GM21367 (cell line): Measurements from ENCODE around the gene PKHD1.

ENCODE experiments used
- ATAC-seq: cut with Tn5 transposase; IDR thresholded peaks from one replicate; pipeline ENCODE4 v1.9.1; 2021; ENCODE audit not compliant: unreplicated experiment

PKHD1 gene

DNA sequence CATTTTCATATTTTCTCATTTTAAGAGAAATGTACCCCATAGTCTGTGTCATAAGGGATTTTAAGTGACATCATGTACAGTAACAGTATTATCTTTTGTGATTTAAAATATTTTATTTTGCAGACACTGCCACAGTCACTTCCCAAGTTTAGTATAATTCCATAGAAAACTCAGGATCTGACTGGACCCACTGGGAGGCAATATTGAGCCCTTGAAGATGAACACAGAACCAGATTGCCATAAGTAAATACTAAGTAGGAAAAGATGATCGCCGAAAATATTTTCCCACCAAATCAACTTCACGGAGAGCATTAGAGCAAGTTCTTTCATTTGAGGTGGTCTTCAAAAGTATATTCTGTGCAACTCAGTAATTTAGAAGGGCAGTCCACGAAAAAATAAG is 17.6 kb upstream of the PKHD1 start:
- ATAC-seq: no peak

DNA sequence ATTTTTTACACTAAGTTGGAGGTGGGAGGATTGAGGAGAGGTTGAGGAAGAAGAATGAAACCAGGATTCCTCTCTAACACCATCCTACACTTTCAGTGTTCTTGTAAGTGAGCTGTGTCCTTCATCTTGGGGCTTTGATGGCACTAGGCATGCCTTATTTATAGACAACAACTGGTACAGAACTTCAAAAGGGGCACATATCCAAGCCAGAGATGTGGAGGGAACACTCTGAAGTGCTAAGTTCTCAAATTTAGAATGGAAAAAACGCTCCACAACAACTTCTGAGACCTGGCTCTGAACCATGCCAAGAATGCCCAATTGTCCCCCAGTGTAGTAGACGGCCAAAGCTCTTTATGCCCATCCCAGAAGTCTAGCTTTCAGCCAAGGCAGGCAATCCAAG is 16.2 kb upstream of the PKHD1 start:
- no peak for ATAC-seq

DNA sequence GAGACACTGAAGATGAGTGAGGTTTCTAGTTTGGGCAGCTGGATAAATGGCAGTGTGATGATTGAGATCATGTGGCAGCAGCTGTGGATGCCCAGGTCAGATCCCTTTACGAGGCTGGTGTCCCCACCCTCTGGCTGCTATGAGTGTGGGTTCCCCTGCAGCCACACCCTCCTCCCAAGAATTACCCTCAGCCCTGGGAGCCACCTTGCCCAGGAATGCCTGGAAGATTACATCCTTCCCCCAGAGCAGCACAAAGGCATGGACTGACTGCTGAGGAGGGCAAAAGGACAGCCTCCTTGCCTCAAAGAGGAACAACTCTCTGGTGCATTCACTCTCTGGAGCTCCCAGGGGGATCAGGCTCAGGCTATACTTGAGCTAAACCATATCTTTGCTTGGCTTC is 15.0 kb upstream of the PKHD1 start:
- no peak for ATAC-seq

DNA sequence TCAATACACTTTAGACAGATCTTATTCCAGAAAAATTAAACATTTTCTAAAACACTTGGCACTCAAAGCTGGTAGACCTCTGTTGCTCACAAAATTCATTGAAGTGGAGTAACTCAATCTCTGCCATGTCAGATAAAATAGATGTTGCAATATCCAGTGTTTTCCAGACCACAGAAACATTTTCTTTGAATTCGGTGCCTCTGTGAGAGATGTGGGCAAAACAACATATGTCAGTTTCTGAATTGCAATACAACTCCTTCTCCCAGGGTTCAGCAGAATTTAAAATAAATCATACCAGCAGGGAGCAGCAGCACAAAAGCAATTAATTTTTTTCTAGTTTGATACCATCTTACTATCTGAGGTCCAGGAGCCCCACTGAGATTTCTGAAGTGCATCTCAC is 11.3 kb upstream of the PKHD1 start:
- no peak for ATAC-seq

DNA sequence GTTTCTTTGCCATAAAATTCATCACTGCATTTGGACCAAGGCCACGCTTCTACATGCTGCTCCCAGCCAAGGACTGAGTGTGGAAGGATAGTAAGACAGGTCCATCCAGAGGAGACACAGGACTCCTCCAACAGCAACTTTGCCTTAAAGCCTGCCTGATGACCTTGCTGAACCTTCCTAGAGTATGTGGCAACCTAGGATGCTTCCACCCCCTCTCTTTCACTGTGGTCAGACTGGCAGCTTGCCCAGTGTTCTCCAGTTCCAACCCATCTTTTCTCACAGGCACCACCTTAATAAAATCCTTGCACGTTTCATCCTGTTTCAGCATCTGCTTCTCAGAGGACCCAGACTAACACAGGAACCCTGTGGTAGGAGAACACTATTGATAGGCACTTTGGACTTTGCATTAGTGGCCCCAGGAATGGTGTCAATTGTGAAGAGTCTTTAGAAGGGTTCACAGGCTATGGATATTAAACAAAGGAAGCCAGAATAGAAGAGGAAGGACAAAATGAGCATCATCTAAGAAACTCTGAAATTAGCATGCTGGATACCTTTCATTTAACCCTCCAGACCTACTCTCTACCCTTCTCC is 2.4 kb upstream of the PKHD1 start:
- ATAC-seq: no peak

DNA sequence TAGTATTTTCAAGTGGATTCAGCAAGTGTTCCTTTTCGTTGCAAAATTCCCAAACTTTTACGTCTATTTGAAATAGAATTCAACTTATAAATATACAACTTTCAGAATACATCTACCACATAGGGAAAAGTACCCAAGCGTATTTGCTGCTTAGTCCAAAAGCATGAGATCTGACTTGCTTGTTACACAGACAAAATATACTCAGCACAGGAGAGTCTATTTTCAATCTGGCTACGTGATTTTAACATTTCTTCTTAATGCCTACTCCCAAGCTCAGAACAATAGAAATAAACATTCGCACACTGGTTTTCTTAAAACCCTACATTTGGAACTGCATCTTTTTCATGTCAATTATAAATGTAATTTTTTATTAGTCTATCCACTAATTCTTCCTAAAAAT is 672 bp downstream of the PKHD1 start:
- no peak for ATAC-seq

DNA sequence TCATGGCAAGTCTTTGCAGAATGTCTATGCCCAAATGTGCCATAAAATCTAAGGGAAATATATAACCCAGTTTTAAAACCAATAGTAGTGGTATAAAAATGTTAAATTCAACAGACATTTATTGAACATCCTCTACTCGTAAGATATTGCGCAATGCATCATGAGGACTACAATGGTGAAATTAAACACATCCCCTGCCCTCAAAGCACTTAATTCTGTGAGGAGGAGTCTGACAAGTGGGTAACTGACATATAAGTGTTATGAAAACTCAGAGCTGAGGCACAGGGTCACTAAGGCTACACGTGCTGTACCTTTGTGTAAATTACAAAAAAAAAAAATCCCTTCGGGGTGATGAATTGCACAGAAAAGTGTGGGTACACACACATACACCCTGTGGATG is 6.2 kb downstream of the PKHD1 start:
- ATAC-seq: no peak

- no peak for ATAC-seq
These were observed 9.3 kb downstream of the PKHD1 start for GRCh38 chr6:52077961-52078625.

DNA sequence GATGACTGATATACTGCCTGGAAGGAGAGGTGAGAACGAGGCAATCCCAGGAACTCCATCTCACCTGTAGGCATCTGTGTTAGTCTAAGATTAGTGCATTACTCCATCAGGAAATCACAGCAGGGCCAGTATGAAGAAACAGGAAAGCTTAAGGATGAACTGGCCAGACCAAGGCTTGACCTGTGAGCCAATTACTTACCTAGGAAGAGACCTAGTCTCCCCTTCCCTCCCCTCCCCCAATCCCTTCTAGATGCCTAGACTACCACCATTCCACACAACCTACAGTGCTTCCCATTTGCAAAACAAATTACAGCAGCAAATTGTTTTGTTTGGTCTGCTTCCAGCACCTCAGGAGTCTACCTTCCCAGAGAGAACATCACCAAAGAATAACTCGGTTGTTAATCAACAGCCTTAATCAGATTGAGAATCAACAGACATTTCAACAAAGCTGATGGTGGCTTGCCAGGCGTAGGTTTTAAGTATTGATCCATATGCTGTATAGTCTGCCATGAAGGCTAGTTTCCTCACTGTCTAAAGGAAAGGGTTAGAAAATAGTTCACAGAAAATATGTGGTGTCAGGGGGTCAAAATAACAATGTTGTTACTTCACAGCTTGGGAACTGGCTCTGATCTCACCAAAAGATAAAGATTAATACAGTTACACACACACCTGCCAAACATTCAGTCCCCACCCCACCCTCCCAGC is 10.1 kb downstream of the PKHD1 start:
- no peak for ATAC-seq

- no peak for ATAC-seq
These were observed 10.6 kb downstream of the PKHD1 start for GRCh38 chr6:52076791-52077179.

DNA sequence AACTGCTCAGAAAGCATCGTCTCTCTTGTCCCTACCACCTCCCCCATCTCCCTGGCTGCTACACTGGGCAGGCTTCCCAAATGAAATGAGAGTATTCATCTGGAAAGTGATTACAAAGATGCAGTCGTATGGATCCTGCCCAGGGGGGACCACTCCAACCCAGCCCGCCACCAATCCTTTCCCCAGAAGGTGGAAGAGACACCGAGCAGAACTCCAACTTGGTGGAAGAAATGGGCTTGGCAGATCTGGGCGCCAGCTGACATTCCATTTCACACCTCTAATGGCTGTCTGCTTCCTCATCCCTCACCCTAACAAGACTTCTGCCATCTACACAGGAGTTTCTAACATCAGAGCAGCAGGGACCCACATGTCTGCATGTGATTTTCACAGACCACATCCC is 12.7 kb downstream of the PKHD1 start:
- ATAC-seq: no peak

- ATAC-seq: no peak
These were observed 13.3 kb downstream of the PKHD1 start for GRCh38 chr6:52074155-52074554.

- no peak for ATAC-seq
These were observed 21.8 kb downstream of the PKHD1 start for GRCh38 chr6:52065621-52066020.

DNA sequence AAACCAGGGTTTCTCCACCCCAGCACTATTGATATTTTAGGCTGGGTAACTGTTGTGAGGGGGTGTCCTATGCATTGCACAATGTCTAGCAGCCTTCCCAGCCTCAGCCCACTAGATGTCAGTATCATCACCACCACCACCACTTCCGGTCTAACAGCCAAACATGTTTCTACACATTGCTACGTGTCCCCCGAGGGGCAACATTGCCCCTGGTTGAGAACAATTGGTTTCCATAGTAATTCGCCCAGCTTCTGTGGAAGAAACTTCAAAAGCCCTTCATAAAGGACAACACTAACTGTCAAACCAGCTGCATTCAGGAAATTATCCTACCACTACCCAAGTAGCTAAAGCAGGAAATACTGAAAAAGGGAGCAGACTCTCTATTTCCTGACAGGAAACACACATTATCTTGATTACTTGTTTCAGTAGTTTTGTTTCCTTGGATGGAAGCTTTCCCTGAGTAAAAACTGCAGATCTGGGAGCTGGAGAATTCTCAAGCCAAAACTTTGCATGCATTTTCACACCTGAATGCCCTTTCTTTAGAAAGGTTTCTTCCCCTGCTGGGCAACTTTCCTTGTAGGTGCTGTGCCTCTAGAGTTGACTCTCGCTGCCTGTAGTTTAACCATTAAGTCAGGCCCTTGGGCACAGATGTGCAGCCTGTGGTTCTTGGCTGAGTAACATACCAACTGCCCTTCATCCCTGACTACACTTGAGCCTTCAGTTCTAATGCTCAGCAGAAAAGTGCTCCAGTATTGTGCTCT is 23.6 kb downstream of the PKHD1 start:
- ATAC-seq: peak; percentile 99

DNA sequence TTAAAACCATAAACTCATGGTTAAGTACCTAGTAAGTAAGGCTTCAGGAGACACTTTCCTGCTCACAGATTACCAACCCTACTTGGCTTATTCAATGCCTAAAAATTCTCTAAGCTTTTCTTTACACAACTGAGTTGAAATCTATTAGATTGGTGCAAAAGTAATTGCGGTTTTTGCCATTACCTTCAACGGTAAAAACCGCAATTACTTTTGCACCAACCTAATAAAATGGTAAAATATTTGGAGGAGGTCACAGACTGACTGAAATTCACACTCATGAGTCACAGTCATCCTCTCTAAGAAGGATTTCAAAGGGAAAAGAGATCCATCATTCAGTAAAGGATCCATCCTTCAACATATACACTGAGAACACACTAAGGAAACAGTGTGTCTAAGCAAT is 25.9 kb downstream of the PKHD1 start:
- ATAC-seq: no peak

DNA sequence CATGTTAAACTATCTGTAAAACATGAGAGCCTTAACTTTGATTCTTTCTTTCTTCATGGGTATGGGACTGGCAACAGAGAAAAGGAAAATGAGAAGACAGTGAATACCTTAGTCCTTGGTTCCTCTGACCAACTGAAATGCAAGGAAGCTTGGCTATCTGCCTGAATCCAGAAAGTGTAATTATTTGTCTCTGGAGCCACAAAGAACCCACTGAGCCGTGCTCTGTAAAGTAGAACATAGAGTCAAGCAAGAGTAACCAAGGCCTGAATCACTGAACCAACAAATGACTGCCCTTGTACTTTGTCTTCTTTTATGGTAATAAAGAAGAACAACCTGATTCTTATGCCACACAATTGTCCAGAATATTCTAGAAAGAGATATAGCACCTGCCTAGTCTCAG is 27.6 kb downstream of the PKHD1 start:
- no peak for ATAC-seq

GRCh38 chr6:52055451-52055850 is 32.0 kb downstream of the PKHD1 start:
- no peak for ATAC-seq

- ATAC-seq: no peak
These were observed 34.2 kb downstream of the PKHD1 start for GRCh38 chr6:52053038-52053695.

DNA sequence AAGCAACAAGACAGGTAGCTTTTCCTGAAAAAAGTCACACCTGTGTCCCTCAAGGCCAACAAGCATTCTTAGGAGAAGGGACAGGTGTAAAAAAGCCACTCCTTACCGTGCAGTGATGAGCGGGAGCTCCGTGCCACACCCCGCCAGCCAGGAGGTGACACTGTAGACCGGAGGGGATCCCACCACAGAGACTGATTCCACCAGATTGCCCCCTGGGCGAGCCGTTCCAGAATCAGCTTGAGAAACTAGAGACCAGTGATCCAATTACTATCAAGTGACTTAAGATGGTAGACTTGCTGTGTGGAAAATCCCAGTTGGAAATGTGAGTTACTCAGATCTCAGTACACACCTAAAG is 37.4 kb downstream of the PKHD1 start:
- no peak for ATAC-seq

DNA sequence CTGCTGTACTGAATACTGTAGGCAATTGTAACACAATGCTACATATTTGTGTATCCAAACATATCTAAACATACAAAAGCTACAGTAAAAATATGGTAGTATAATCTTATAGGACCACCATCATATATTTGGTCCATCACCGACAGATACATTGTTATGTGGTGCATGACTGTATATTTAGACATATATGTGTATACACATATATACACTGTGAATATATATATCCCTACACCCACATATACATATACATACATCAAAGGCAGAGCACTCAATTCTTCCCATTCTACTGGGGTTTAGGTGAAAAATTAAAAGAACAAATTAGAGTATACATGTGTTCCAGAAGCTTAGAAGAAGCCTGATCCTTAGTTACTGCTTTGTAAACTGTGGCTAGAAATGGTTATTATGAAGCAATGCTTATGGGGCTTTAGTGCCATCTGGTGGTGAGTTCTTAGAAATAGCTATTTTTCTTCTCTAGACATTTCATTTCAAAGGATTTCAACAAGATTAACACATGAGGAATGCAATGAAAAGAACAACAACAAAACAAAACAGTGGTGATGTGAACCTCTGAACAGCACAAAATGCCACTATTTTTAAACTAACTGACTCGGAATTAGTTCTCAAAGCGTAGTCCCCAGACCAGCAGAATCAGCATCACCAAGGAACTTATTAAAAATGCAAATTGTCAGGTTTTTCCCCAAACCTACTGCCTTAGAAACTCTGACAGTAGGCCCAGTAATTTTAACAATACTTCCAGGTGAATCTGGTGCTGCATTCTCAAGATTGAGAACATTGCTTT is 38.0 kb downstream of the PKHD1 start:
- ATAC-seq: no peak

GRCh38 chr6:52046456-52046855 is 41.0 kb downstream of the PKHD1 start:
- ATAC-seq: no peak
